GM23338 (cell line): ENCODE results near the gene MED12L. TPM values are rescaled to one million over a fixed set of nuclear protein-coding genes. Genes with fewer than 3 reads are reported as not detected.

ENCODE experiments used
- ATAC-seq: fragments of 200-7000 bp; cut with Tn5 transposase; 3 replicates; pipeline ENCODE4 v1.9.1; 2020
- DNase-seq: peaks from one replicate; pipeline ENCODE4 v3.0.0-alpha.2; 2015; ENCODE audit warnings: low spot score
- H2AFZ ChIP-seq: fragments of 200-600 bp; sonication (generic); 2 replicates; pipeline ENCODE4 v1.8.0; 2016; ENCODE audit warnings: antibody characterized with exemption, mild to moderate bottlenecking, moderate library complexity
- H3F3A ChIP-seq: fragments of 200-600 bp; sonication (generic); replicated peaks from 2 replicates; pipeline ENCODE4 v1.8.0; 2017; ENCODE audit warnings: antibody characterized with exemption, mixed run types, low read depth
- H3K27ac ChIP-seq: fragments of 200-600 bp; sonication (generic); 2 replicates; pipeline ENCODE4 v1.6.1; 2016; ENCODE audit warnings: low read depth
- H3K27me3 ChIP-seq: fragments of 200-600 bp; sonication (generic); 2 replicates; pipeline ENCODE4 v1.8.0; 2016; ENCODE audit warnings: mild to moderate bottlenecking, mixed run types, moderate library complexity; ENCODE audit not compliant: insufficient read depth
- H3K36me3 ChIP-seq: fragments of 200-600 bp; sonication (generic); 2 replicates; pipeline ENCODE4 v1.8.0; 2016; ENCODE audit warnings: mild to moderate bottlenecking; ENCODE audit not compliant: insufficient read depth
- H3K4me1 ChIP-seq: fragments of 200-600 bp; sonication (generic); 2 replicates; pipeline ENCODE4 v1.8.0; 2016; ENCODE audit warnings: mild to moderate bottlenecking, moderate library complexity; ENCODE audit not compliant: insufficient read depth
- H3K4me2 ChIP-seq: fragments of 200-600 bp; sonication (generic); 2 replicates; pipeline ENCODE4 v1.7.1; 2017; ENCODE audit warnings: mixed run types
- H3K4me3 ChIP-seq: fragments of 200-600 bp; sonication (generic); 2 replicates; pipeline ENCODE4 v1.6.1; 2016; ENCODE audit warnings: mixed run types
- H3K79me2 ChIP-seq: fragments of 200-600 bp; sonication (generic); replicated peaks from 2 replicates; pipeline ENCODE4 v1.8.0; 2017; ENCODE audit warnings: mild to moderate bottlenecking; ENCODE audit not compliant: insufficient read depth
- H3K9me2 ChIP-seq: fragments of 200-600 bp; sonication (generic); 2 replicates; pipeline ENCODE4 v1.8.0; 2017; ENCODE audit not compliant: insufficient read depth
- H4K20me1 ChIP-seq: fragments of 200-600 bp; sonication (generic); replicated peaks from 2 replicates; pipeline ENCODE4 v1.8.0; 2017; ENCODE audit warnings: mild to moderate bottlenecking; ENCODE audit not compliant: insufficient read depth
- H3K27ac Mint-ChIP-seq: 2 replicates; pipeline ENCODE4 v1.8.0; 2020; ENCODE audit warnings: inconsistent platforms, mild to moderate bottlenecking, moderate library complexity, mixed read lengths
- H3K27me3 Mint-ChIP-seq: 3 replicates; pipeline ENCODE4 v1.8.0; 2022; ENCODE audit warnings: low read depth, mild to moderate bottlenecking, moderate library complexity, mixed read lengths, inconsistent platforms; ENCODE audit not compliant: insufficient read depth, poor library complexity
- H3K36me3 Mint-ChIP-seq: 3 replicates; pipeline ENCODE4 v1.8.0; 2021; ENCODE audit warnings: low read depth, mild to moderate bottlenecking, inconsistent platforms, moderate library complexity, mixed read lengths
- H3K4me1 Mint-ChIP-seq: 3 replicates; pipeline ENCODE4 v1.8.0; 2020; ENCODE audit warnings: mild to moderate bottlenecking, inconsistent platforms, mixed read lengths
- H3K4me3 Mint-ChIP-seq: 3 replicates; pipeline ENCODE4 v1.8.0; 2021; ENCODE audit warnings: moderate library complexity, mild to moderate bottlenecking, inconsistent platforms, mixed read lengths
- H3K9me3 Mint-ChIP-seq: 3 replicates; pipeline ENCODE4 v1.8.0; 2020; ENCODE audit warnings: moderate library complexity, mild to moderate bottlenecking, inconsistent platforms, mixed read lengths
- CTCF ChIP-seq, 2 experiments: fragments of 200-600 bp in 1 of 2; sonication (generic) in 1 of 2; conservative IDR thresholded peaks; 2 replicates each; pipeline versions ENCODE4 v1.5.1 to v1.6.1; 2016 to 2017; ENCODE audit warnings: antibody characterized with exemption in 2 of 2, low read depth in 2 of 2, mild to moderate bottlenecking in 2 of 2, moderate library complexity in 1 of 2
- ETS1 ChIP-seq: IDR thresholded peaks from 2 replicates; pipeline ENCODE4 v1.6.1; 2016; ENCODE audit warnings: antibody characterized with exemption
- EZH2 ChIP-seq: fragments of 200-600 bp; sonication (generic); IDR thresholded peaks from one replicate; pipeline ENCODE4 v1.8.0; 2017; ENCODE audit warnings: antibody characterized with exemption, mild to moderate bottlenecking, low read depth; ENCODE audit not compliant: unreplicated experiment
- EZH2phosphoT487 ChIP-seq: fragments of 200-600 bp; sonication (generic); IDR thresholded peaks from one replicate; pipeline ENCODE4 v1.8.1; 2018; ENCODE audit warnings: antibody characterized with exemption; ENCODE audit not compliant: unreplicated experiment
- NANOG ChIP-seq: IDR thresholded peaks from 2 replicates; pipeline ENCODE4 v1.6.1; 2016; ENCODE audit warnings: antibody characterized with exemption, borderline replicate concordance
- POLR2AphosphoS5 ChIP-seq: IDR thresholded peaks from 2 replicates; pipeline ENCODE4 v1.6.1; 2016; ENCODE audit warnings: antibody characterized with exemption, low read depth
- REST ChIP-seq: IDR thresholded peaks from one replicate; pipeline ENCODE4 v1.6.1; 2018; ENCODE audit warnings: antibody characterized with exemption; ENCODE audit not compliant: unreplicated experiment
- STAT1 ChIP-seq: IDR thresholded peaks from one replicate; pipeline ENCODE4 v1.6.1; 2016; ENCODE audit warnings: antibody characterized with exemption; ENCODE audit not compliant: unreplicated experiment
- ZNF462 ChIP-seq: fragments of 250-450 bp; sonication (Bioruptor Pico); IDR thresholded peaks from 2 replicates; pipeline ENCODE4 v1.5.0; 2020; ENCODE audit warnings: mild to moderate bottlenecking, moderate library complexity
- polyA plus RNA-seq: library from polyadenylated mRNA; unstranded; fragments of >200 nt; fragmentation: Nextera tagmentation; extraction: Ambion mirVana; gene quantifications from 2 replicates; pipeline ENCODE4 v1.2.1, GENCODE V29; 2016
- total RNA-seq: library from RNA; depleted of rRNA; stranded (reverse); fragments of >200 nt; shearing (Covaris generic); gene quantifications from 2 replicates; pipeline ENCODE4 v1.2.3, GENCODE V29; 2014

Gene MED12L
- total and polyA plus RNA-seq, 2 experiments from 2014 or later = 5.7 to 25.0 TPM

- DNase-seq (no peak), ATAC-seq (peak; percentile 21)
- Mint-ChIP-seq H3K36me3 (peaks cover 16% of the 10 kb centered on the region), H3K27ac (0 out of 2 replicates have a peak overlapping the region, but pooled peaks have one; percentile 42), H3K4me3 (no peak overlapping the region), H3K9me3 (peaks cover 2% of the 10 kb centered on the region; the same call in 2 of the 3 replicates), H3K27me3 (no peaks in the 10 kb centered on the region), H3K4me1 (peaks cover 28% of the 10 kb centered on the region)
- Histone ChIP-seq H3K36me3 (peaks cover 3% of the 10 kb centered on the region; the same call in 1 of the 2 replicates), H3K9me2 (no peaks in the 10 kb centered on the region; the same call in 1 of the 2 replicates), H2AFZ (no peak overlapping the region), H3K27ac (no peak overlapping the region), H3F3A (no peaks in the 10 kb centered on the region), H3K4me1 (peaks cover 28% of the 10 kb centered on the region), H3K4me2 (no peak overlapping the region), H3K4me3 (no peak overlapping the region), H4K20me1 (no peaks in the 10 kb centered on the region), H3K27me3 (no peaks in the 10 kb centered on the region), H3K79me2 (no peaks in the 10 kb centered on the region; the same call in 1 of the 2 replicates)
- no peak for TF ChIP-seq REST
- TF ChIP-seq ETS1 = no peak
- TF ChIP-seq EZH2phosphoT487 = no peak
- TF ChIP-seq CTCF (conservative IDR thresholded peaks at IDR 0.05; ENCODE audit: low read depth in 2 of 2) = no peak
- TF ChIP-seq POLR2AphosphoS5 = no peak
- no peak for TF ChIP-seq ZNF462 (CRISPR knock-in tag)
- TF ChIP-seq STAT1 = no peak
- TF ChIP-seq EZH2 = no peak
- TF ChIP-seq NANOG = no peak
Observed at GRCh38 chr3:151227266-151227806, 141.9 kb downstream of the MED12L start.
